ENCODE measurements around the gene WFDC13. TPM values are rescaled to one million over a fixed set of nuclear protein-coding genes. Genes with fewer than 3 reads are reported as not detected.

Gene WFDC13
- total RNA-seq, 1 experiment from 2014 or later, result not detected

GRCh38 chr20:45752746-45753145 is 50.9 kb downstream of the WFDC13 start:
- H3K4me1 ChIP-seq (ENCODE audit: insufficient read depth, low read length), result no peaks in the 10 kb centered on the region
- H2AFZ ChIP-seq (ENCODE audit: low read length), result no peak overlapping the region
- H3K9me3 Mint-ChIP-seq, result peaks cover 17 to 29% of the 10 kb centered on the region in 2 experiments
- no peak overlapping the region for H2BK5ac ChIP-seq (ENCODE audit: insufficient read length, low read length)
- H3K27ac Mint-ChIP-seq, result no peak overlapping the region
- H3K79me2 ChIP-seq (ENCODE audit: insufficient read depth, low read length), result no peaks in the 10 kb centered on the region
- H3K18ac ChIP-seq (ENCODE audit: insufficient read length, low read depth, low read length), result no peak overlapping the region
- H4K20me1 ChIP-seq (ENCODE audit: control insufficient read depth, insufficient read depth, insufficient read length), result no peaks in the 10 kb centered on the region
- DNase-seq, result no peak
- H3K14ac ChIP-seq (ENCODE audit: insufficient read depth, low read length), result no peak overlapping the region
- no peak overlapping the region for H4K8ac ChIP-seq (replicated peaks; ENCODE audit: insufficient read length, low read depth, low read length)
- no peak overlapping the region for H2BK20ac ChIP-seq (ENCODE audit: low read depth, low read length, poor library complexity, severe bottlenecking)
- H3K4me2 ChIP-seq (ENCODE audit: insufficient read depth, insufficient read length, low read length), result no peak overlapping the region
- WGBS (ENCODE audit: extremely low coverage, insufficient read length, low lambda C conversion rate), result no CpG with 5 or more reads among the region's 3 CpGs
- H3K9me3 ChIP-seq (ENCODE audit: control insufficient read depth, low read depth, low read length), result no peaks in the 10 kb centered on the region
- H2BK15ac ChIP-seq (ENCODE audit: low read depth, low read length), result no peak overlapping the region
- H3K23me2 ChIP-seq (ENCODE audit: insufficient read length, low read depth, low read length, poor library complexity, severe bottlenecking), result no peaks in the 10 kb centered on the region
- H3K27ac ChIP-seq (ENCODE audit: insufficient read length, low read depth, low read length), result no peak overlapping the region
- no peak overlapping the region for H3K4ac ChIP-seq (ENCODE audit: low read depth, low read length)
- no peaks in the 10 kb centered on the region; the same call in 1 of the 2 replicates for H3K27me3 Mint-ChIP-seq (ENCODE audit: low read depth)
- no peak overlapping the region for H3T11ph ChIP-seq (ENCODE audit: low read length)
- H3K27me3 ChIP-seq (ENCODE audit: insufficient read depth, low read length), result no peaks in the 10 kb centered on the region
- H3K9ac ChIP-seq (ENCODE audit: extremely low read depth, insufficient read length, low read length), result no peak overlapping the region
- H3K23ac ChIP-seq (ENCODE audit: insufficient read length, low read depth, low read length), result no peak overlapping the region
- H4K5ac ChIP-seq (ENCODE audit: insufficient read length, low read depth, low read length), result no peak overlapping the region
- H2AK5ac ChIP-seq (ENCODE audit: insufficient read length, low read length), result no peak overlapping the region
- no peaks in the 10 kb centered on the region for H3K4me1 Mint-ChIP-seq
- H3K56ac ChIP-seq (ENCODE audit: insufficient read length, low read depth, low read length), result no peak overlapping the region
- no peak overlapping the region for H4K91ac ChIP-seq (ENCODE audit: insufficient read length, low read depth, low read length)
- TF ChIP-seq, protein P1, sequence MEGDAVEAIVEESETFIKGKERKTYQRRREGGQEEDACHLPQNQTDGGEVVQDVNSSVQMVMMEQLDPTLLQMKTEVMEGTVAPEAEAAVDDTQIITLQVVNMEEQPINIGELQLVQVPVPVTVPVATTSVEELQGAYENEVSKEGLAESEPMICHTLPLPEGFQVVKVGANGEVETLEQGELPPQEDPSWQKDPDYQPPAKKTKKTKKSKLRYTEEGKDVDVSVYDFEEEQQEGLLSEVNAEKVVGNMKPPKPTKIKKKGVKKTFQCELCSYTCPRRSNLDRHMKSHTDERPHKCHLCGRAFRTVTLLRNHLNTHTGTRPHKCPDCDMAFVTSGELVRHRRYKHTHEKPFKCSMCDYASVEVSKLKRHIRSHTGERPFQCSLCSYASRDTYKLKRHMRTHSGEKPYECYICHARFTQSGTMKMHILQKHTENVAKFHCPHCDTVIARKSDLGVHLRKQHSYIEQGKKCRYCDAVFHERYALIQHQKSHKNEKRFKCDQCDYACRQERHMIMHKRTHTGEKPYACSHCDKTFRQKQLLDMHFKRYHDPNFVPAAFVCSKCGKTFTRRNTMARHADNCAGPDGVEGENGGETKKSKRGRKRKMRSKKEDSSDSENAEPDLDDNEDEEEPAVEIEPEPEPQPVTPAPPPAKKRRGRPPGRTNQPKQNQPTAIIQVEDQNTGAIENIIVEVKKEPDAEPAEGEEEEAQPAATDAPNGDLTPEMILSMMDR (conservative IDR thresholded peaks at IDR 0.05), result no peak
- H3K36me3 Mint-ChIP-seq (ENCODE audit: insufficient read depth in 1 of 3, low read depth in 3 of 3), result peaks cover 14 to 25% (median 19%) of the 10 kb centered on the region in 3 experiments
- no peak overlapping the region for H2BK120ac ChIP-seq (ENCODE audit: low read depth, low read length, poor library complexity, severe bottlenecking)
- no peak overlapping the region for H2BK12ac ChIP-seq (ENCODE audit: insufficient read length, low read depth, low read length)
- no peaks in the 10 kb centered on the region for H3K79me1 ChIP-seq (ENCODE audit: insufficient read depth, low read depth, low read length, poor library complexity, severe bottlenecking)
- H3K4me3 Mint-ChIP-seq, result no peak overlapping the region

Data from H9 (cell line).